H1 (cell line): ENCODE measurements around the gene FAM131C. TPM values are rescaled to one million over a fixed set of nuclear protein-coding genes. Genes with fewer than 3 reads are reported as not detected.

ENCODE experiments used
- CHD2 ChIP-seq: IDR thresholded peaks from 2 replicates; pipeline ENCODE4 v1.6.1; 2012; ENCODE audit warnings: low read length, improper control_type of control experiment
- CHD7 ChIP-seq: fragments of 300-600 bp; sonication (generic); IDR thresholded peaks from 2 replicates; pipeline ENCODE4 v1.7.1; 2012; ENCODE audit warnings: low read length, moderate library complexity, mild to moderate bottlenecking, inconsistent platforms; ENCODE audit not compliant: insufficient replicate concordance
- FOSL1 ChIP-seq: IDR thresholded peaks from 2 replicates; pipeline ENCODE4 v1.6.1; 2011; ENCODE audit warnings: mild to moderate bottlenecking, low read depth, low read length, moderate library complexity; ENCODE audit not compliant: insufficient read depth
- GABPA ChIP-seq: IDR thresholded peaks from 2 replicates; pipeline ENCODE4 v1.6.1; 2011; ENCODE audit warnings: mild to moderate bottlenecking, low read length, moderate library complexity, borderline replicate concordance; ENCODE audit not compliant: insufficient read depth
- GTF2F1 ChIP-seq: IDR thresholded peaks from 2 replicates; pipeline ENCODE4 v1.6.1; 2012; ENCODE audit warnings: low read depth, low read length, improper control_type of control experiment, borderline replicate concordance
- NRF1 ChIP-seq: IDR thresholded peaks from 2 replicates; pipeline ENCODE4 v1.6.1; 2011; ENCODE audit warnings: mild to moderate bottlenecking, low read depth, low read length, improper control_type of control experiment
- RXRA ChIP-seq: IDR thresholded peaks from 2 replicates; pipeline ENCODE4 v1.6.1; 2011; ENCODE audit warnings: low read depth, mild to moderate bottlenecking, low read length, moderate library complexity; ENCODE audit not compliant: insufficient read depth
- SAP30 ChIP-seq: fragments of 300-600 bp; sonication (generic); IDR thresholded peaks from 2 replicates; pipeline ENCODE4 v1.7.1; 2012; ENCODE audit warnings: low read length, moderate library complexity, mild to moderate bottlenecking, inconsistent platforms; ENCODE audit not compliant: insufficient read depth, insufficient replicate concordance
- SP2 ChIP-seq: IDR thresholded peaks from 2 replicates; pipeline ENCODE4 v1.6.1; 2012; ENCODE audit warnings: mild to moderate bottlenecking, low read length, inconsistent platforms
- TCF12 ChIP-seq: IDR thresholded peaks from 2 replicates; pipeline ENCODE4 v1.6.1; 2011; ENCODE audit warnings: low read depth, mild to moderate bottlenecking, low read length
- YY1 ChIP-seq: IDR thresholded peaks from 2 replicates; pipeline ENCODE4 v1.6.1; 2011; ENCODE audit warnings: low read depth, mild to moderate bottlenecking, low read length
- ZNF274 ChIP-seq: IDR thresholded peaks from 2 replicates; pipeline ENCODE4 v1.7.0; 2012; ENCODE audit warnings: low read length, borderline replicate concordance; ENCODE audit errors: extremely low read depth
- polyA plus RNA-seq, 7 experiments: library from polyadenylated mRNA; depleted of rRNA in 3 of 7; stranded (reverse) in 5 of 7; unstranded in 2 of 7; fragments of >200 nt in 5 of 7; fragments of 200-250 nt in 2 of 7; gene quantifications; 1 replicate in 5 of 7; 2 replicates in 1 of 7; 4 replicates in 1 of 7; pipeline versions ENCODE4 v1.2.1 to v1.2.3, GENCODE V29; 2011 to 2013; ENCODE audit warnings: missing spikeins in 2 of 7, mixed read lengths in 2 of 7
- total RNA-seq: library from RNA; stranded (reverse); fragmentation: NEBNext Ultra II Directional; extraction: Animal tissue kit (Norgen Biotek cat#: 25700); gene quantifications from 2 replicates; pipeline ENCODE4 v1.2.1, GENCODE V29; 2021

The FAM131C gene
- total and polyA plus RNA-seq, 2 of the 8 experiments (the other 6 are each of a cell fraction or from before 2014, with no cell fraction given) = 0.73 to 0.78 TPM

DNA sequence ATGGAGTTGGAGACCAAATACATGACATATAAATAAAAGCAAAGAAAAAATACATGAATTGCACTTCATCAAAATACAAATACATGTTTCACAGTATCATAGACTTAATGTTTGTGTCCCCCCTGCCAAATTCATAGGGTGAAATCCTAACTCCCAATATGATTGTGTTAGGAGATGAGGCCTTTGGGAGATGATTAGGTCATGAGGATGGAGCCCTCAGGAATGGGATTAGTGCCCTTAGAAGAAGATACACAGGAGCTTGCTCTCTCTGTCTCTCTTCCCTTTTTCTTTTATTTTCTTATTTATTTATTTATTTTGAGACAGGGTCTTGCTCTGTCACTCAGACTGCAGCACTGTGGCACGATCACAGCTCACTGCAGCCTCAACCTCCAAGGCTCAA, 26.0 kb upstream of the FAM131C start (continued):
- no peak for TF ChIP-seq CHD7
- no peak for TF ChIP-seq FOSL1
- TF ChIP-seq YY1 = no peak
- no peak for TF ChIP-seq GABPA
- TF ChIP-seq NRF1 = no peak
- TF ChIP-seq GTF2F1 = no peak
- no peak for TF ChIP-seq SP2
- TF ChIP-seq TCF12 = no peak
- no peak for TF ChIP-seq RXRA
- TF ChIP-seq CHD2 = no peak
- TF ChIP-seq ZNF274 = no peak
- TF ChIP-seq SAP30 = no peak
